ENCODE data around the gene WBP1. TPM values are rescaled to one million over a fixed set of nuclear protein-coding genes. Genes with fewer than 3 reads are reported as not detected.
A peak's percentile ranks its signal among the peaks of the same experiment; 100 is the strongest.
"Not testable (repeated sequence)": the region's sequence is repeated elsewhere in the genome, so short reads cannot be mapped to it uniquely, and the experiment has no call there.

The WBP1 gene
- total RNA-seq, 2 experiments from 2014 or later: 19.1 to 20.1 TPM

- no peak for DNase-seq
- H3K9me3 Mint-ChIP-seq: no peaks in the 10 kb centered on the region
- H3K4me1 Mint-ChIP-seq: peaks cover 49% of the 10 kb centered on the region
- H3K27ac Mint-ChIP-seq: peak overlapping the region; percentile 99
- H3K27me3 Mint-ChIP-seq: peaks cover 5% of the 10 kb centered on the region
- peak overlapping the region; percentile 98 for H3K4me3 Mint-ChIP-seq
- peaks cover 15% of the 10 kb centered on the region for H3K36me3 Mint-ChIP-seq
Measured at GRCh38 chr2:74458938-74459363, 713 bp downstream of the WBP1 start.

DNA sequence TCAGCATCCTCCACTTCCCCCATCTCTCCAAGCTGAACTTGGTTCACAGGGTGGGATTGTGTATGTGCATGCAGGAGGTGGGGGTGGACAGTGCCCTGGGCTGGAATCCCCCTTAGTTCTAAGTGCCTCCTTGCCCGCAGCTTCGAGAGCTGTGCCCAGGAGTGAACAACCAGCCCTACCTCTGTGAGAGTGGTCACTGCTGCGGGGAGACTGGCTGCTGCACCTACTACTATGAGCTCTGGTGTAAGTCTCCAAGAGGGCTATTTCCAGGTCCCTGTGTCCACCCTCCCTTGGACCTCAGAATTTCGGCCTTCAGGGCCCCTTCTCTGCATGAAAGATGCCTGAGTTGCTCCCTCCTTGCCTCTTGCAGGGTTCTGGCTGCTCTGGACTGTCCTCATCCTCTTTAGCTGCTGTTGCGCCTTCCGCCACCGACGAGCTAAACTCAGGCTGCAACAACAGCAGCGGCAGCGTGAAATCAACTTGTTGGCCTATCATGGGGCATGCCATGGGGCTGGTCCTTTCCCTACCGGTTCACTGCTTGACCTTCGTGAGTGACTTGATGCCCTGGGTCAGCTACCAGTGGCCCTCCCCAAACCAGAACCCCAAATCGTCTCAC lies 1.4 kb downstream of the WBP1 start:
- not testable (repeated sequence) for DNase-seq, H3K27ac Mint-ChIP-seq, H3K9me3 Mint-ChIP-seq, H3K27me3 Mint-ChIP-seq
- H3K36me3 Mint-ChIP-seq: peaks cover 17% of the 10 kb centered on the region
- peaks cover 48% of the 10 kb centered on the region for H3K4me1 Mint-ChIP-seq
- H3K4me3 Mint-ChIP-seq: peak overlapping the region; percentile 98

DNA sequence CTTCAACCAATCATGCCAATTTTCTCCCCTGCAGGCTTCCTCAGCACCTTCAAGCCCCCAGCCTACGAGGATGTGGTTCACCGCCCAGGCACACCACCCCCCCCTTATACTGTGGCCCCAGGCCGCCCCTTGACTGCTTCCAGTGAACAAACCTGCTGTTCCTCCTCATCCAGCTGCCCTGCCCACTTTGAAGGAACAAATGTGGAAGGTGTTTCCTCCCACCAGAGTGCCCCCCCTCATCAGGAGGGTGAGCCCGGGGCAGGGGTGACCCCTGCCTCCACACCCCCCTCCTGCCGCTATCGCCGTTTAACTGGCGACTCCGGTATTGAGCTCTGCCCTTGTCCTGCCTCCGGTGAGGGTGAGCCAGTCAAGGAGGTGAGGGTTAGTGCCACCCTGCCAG lies 1.9 kb downstream of the WBP1 start:
- peaks cover 14% of the 10 kb centered on the region for H3K36me3 Mint-ChIP-seq
- H3K9me3 Mint-ChIP-seq, DNase-seq, H3K27me3 Mint-ChIP-seq: not testable (repeated sequence)
- H3K4me1 Mint-ChIP-seq: peaks cover 47% of the 10 kb centered on the region
- H3K4me3 Mint-ChIP-seq: peak overlapping the region; percentile 98
- peak overlapping the region; percentile 34 for H3K27ac Mint-ChIP-seq

DNA sequence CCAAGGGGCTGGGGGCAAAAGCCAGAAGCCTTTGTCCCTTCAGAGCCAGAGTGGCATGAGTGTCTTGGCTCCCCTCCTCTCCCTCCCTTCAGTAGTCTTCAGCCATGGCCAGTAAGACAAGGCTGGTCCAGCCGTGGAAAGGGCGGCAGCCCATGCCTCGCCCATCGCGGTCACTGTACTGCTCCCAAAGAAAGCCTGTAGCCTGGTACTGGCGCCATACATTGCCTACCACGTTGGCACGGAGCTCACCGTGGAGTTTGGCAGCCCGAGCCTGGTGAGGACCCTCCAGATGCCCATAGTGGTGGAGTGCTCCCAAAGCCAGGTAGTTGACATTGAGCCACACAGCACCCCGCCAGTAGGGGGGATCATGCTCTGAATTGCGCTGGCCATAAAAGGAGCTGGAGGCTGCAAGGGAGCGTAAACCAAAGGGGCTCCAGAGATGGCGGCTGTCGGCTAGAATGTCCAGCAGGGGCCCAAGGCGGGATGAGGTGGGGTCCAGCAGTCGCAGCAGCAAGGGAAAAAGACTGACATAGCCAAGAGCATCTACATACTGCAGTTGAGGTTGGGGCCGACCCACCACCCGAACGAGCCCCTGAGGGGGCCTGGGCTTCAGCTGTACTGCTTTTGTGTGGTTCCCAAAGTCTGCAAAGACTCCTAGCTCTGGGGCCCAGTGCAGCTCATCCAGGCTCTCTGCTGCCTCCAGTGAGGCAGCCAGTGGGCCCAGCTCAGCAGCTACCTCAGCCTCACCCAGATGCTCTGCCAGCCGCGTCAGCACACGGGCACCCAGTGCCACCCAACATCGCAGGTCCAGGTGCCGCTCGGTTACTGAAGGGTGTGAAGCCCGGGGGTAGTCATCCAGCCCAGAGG lies 3.2 kb downstream of the WBP1 start:
- no peaks in the 10 kb centered on the region for H3K9me3 Mint-ChIP-seq
- peaks cover 8% of the 10 kb centered on the region for H3K36me3 Mint-ChIP-seq
- no peak overlapping the region for H3K4me3 Mint-ChIP-seq
- no peak overlapping the region for H3K27ac Mint-ChIP-seq
- peaks cover 5% of the 10 kb centered on the region for H3K27me3 Mint-ChIP-seq
- no peak for DNase-seq
- H3K4me1 Mint-ChIP-seq: peaks cover 35% of the 10 kb centered on the region

DNA sequence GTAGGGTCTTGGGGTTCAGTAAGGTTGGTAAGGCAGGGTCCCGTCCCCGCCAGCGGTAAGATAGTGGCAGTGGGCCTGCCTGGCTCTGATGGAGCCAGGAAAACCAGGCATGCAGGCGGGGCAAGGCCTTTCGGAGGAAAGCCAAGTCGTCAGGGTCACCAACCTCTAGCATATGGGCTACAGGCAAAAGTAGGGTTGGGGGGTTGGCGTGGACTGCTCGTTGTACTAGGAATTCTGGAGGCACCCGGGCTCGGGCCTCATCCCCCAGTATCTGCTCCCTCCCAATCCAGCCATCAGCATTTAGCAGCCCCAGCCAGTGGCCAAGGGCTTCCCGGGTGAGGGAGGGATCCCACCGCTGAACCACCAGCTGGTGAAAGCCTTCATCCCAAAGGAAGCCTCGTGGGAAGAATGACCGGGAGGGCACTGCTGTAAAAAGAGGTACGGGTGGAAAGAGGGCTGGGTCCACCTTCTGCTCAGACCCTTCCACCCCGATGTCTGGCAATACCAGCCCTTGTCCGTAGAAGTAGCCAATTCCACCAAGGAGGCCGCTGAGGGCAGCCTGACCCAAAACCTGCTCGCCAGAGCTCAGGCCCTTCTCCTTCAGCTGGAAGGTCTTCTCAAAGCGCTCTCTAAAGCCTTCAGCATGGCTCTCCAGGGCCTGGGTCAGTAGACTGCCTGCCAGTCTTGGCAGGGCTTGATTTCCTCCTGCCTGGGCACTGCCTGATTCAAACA lies 4.0 kb downstream of the WBP1 start:
- Mint-ChIP-seq H3K36me3 (peaks cover 6% of the 10 kb centered on the region), H3K27ac (no peak overlapping the region), H3K9me3 (no peaks in the 10 kb centered on the region), H3K4me3 (no peak overlapping the region), H3K27me3 (peaks cover 5% of the 10 kb centered on the region), H3K4me1 (peaks cover 30% of the 10 kb centered on the region)
- no peak for DNase-seq

- no peak overlapping the region for H3K27ac Mint-ChIP-seq
- peaks cover 30% of the 10 kb centered on the region for H3K4me1 Mint-ChIP-seq
- peaks cover 4% of the 10 kb centered on the region for H3K36me3 Mint-ChIP-seq
- DNase-seq: no peak
- peaks cover 5% of the 10 kb centered on the region for H3K27me3 Mint-ChIP-seq
- H3K9me3 Mint-ChIP-seq: no peaks in the 10 kb centered on the region
- no peak overlapping the region for H3K4me3 Mint-ChIP-seq
Measured at GRCh38 chr2:74462786-74463105, 4.5 kb downstream of the WBP1 start.

DNA sequence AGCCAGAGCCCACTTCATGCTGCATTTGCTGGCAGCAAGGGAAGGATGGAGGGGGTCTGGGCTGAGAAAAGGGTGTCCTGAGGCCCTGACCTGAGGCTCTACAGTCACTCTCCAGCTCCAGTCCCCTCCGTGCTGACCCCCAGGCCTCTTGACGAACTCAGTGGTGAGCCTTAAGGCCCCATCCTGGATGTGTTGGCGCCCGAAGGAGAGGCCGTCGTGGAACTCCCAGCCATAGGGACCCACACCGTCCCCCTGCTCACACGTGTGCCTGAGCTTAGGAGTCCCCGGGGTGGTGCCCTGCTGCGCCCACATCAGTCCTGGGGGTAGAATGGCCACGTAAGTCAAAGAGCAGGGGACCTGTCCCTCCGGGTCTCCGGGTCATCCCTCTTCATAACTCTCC lies 6.2 kb downstream of the WBP1 start:
- Mint-ChIP-seq H3K4me1 (peaks cover 19% of the 10 kb centered on the region), H3K9me3 (no peaks in the 10 kb centered on the region), H3K27ac (peak overlapping the region; percentile 84), H3K36me3 (peaks cover 4% of the 10 kb centered on the region), H3K27me3 (no peaks in the 10 kb centered on the region), H3K4me3 (peak overlapping the region; percentile 98)
- DNase-seq: no peak

DNA sequence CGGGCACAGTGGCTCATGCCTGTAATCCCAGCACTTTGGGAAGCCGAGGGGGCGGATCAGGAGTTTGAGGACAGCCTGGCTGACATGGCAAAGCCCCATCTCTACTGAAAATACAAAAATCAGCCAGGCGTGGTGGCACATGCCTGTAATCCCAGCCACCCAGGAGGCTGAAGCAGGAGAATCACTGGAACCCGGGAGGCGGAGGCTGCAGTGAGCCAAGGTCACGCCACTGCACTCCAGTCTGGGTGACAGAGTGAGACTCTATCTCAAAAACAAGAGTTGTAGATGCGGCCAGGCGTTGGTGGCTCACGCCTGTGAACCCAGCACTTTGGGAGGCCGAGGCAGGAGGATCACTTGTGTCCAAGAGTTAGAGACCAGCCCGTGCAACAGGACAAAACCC lies 12.5 kb downstream of the WBP1 start:
- DNase-seq: not testable (repeated sequence)
- Mint-ChIP-seq H3K27ac (peak overlapping the region; percentile 55), H3K36me3 (peaks cover 26% of the 10 kb centered on the region)

DNA sequence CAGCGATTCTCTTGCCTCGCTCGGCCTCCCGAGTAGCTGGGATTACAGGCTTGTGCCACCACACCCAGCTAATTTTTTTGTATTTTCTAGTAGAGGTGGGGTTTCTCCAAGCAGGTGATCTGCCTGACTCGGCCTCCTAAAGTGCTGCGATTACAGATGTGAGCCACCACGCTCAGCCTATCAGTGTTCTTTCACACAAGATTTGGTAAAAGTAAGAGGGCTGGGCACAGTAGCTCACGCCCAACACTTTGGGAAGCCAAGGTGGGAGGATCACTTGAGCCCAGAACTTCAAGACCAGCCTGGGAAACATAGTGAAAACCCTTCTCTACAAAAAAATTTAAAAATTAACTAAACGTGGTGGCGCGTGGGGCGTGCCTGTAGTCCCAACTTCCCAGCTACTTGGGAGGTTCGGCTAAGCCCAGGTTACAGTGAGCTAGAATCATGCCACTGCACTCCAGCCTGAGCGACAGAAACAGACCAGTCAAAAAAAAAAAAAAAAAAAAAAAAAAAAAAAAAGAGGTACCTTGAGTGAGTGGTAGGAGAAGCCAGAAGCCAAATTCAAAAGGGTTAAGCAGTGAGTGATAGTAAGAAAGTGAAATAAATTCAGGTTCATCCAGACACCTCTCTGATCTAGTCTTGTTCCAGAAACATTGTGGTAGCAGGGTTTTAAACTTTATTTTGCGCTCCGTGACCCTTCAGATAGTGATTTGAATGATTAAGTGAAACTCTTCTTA lies 13.3 kb downstream of the WBP1 start:
- H3K36me3 Mint-ChIP-seq: peaks cover 26% of the 10 kb centered on the region
- H3K9me3 Mint-ChIP-seq: no peaks in the 10 kb centered on the region
- H3K4me1 Mint-ChIP-seq: peaks cover 9% of the 10 kb centered on the region
- H3K27me3 Mint-ChIP-seq: no peaks in the 10 kb centered on the region
- DNase-seq: no peak
- peak overlapping the region; percentile 98 for H3K4me3 Mint-ChIP-seq
- peak overlapping the region; percentile 97 for H3K27ac Mint-ChIP-seq

More for the DNA sequence above, 12.5 kb downstream of the WBP1 start:
- H3K4me3 Mint-ChIP-seq: peak overlapping the region; percentile 44
- not testable (repeated sequence) for H3K27me3 Mint-ChIP-seq, H3K4me1 Mint-ChIP-seq, H3K9me3 Mint-ChIP-seq

- Mint-ChIP-seq H3K9me3 (no peaks in the 10 kb centered on the region), H3K4me3 (peak within 1 kb of the TSS; percentile 98), H3K36me3 (peaks cover 29% of the 10 kb centered on the region), H3K27me3 (no peaks in the 10 kb centered on the region), H3K27ac (peak within 1 kb of the TSS; percentile 97), H3K4me1 (peaks cover 6% of the 10 kb centered on the region)
- DNase-seq: peak; percentile 95
Measured at GRCh38 chr2:74472086-74472944, 14.1 kb downstream of the WBP1 start, which contains the start of gene MRPL53. TSS of gene MRPL53 (minus strand) at chr2:74472680. CDS start at chr2:74472660, 20 bp downstream.

- Mint-ChIP-seq H3K27ac (peak overlapping the region; percentile 97), H3K36me3 (peaks cover 29% of the 10 kb centered on the region), H3K9me3 (no peaks in the 10 kb centered on the region), H3K4me3 (peak overlapping the region; percentile 98), H3K27me3 (no peaks in the 10 kb centered on the region), H3K4me1 (peaks cover 6% of the 10 kb centered on the region)
- DNase-seq: no peak
Measured at GRCh38 chr2:74472945-74473258, 14.7 kb downstream of the WBP1 start.

DNA sequence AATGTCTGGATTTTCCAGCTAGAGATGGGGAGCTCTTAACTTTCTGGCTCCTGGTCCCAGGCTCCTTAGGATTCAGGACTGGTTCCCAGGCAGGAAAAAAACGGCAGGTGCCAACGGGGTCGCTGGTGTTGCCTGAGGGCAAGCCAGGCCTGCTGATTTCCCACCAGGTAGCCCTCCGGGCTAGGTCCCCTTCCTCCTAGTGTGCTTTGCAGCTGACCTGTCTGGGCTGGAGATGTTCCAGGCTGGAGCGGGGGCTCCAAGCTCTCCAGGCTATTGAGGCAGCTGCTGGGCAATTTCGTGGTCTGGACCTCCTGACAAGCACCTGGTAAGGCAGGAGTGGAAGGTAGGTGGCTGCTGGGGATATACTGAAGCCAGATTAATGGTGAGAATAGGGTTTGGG lies 16.2 kb downstream of the WBP1 start:
- no peak for DNase-seq
- Mint-ChIP-seq H3K4me1 (peaks cover 6% of the 10 kb centered on the region), H3K36me3 (peaks cover 32% of the 10 kb centered on the region), H3K4me3 (no peak overlapping the region), H3K27ac (no peak overlapping the region), H3K9me3 (no peaks in the 10 kb centered on the region), H3K27me3 (no peaks in the 10 kb centered on the region)

DNA sequence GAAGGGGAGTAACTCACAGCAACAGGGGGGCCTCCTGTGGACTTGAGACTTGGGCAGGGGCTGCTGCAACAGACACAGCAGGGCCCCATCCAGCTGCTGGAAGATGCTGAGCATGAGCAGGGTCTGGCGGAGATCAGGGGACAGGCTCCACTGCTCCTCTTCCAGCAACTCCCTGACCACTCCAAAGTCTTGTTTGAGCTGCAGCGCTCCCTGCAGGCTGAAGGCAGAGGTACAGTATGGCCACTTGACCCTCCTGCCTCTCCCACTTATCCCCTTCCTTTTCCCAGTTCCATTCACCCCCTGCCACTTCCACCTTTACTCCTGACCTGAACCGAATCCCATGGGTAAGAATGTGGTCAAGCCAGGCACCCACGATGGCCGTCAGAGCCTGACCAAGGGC lies 16.7 kb downstream of the WBP1 start:
- H3K27ac Mint-ChIP-seq: no peak overlapping the region
- DNase-seq: no peak
- H3K4me1 Mint-ChIP-seq: peaks cover 7% of the 10 kb centered on the region
- no peaks in the 10 kb centered on the region for H3K9me3 Mint-ChIP-seq
- H3K36me3 Mint-ChIP-seq: peaks cover 30% of the 10 kb centered on the region
- H3K4me3 Mint-ChIP-seq: no peak overlapping the region
- no peaks in the 10 kb centered on the region for H3K27me3 Mint-ChIP-seq

GRCh38 chr2:74481431-74481830 lies 23.2 kb downstream of the WBP1 start:
- Mint-ChIP-seq H3K27ac (no peak overlapping the region), H3K4me3 (peak overlapping the region; percentile 99), H3K36me3 (peaks cover 27% of the 10 kb centered on the region), H3K9me3 (no peaks in the 10 kb centered on the region), H3K27me3 (no peaks in the 10 kb centered on the region), H3K4me1 (peaks cover 27% of the 10 kb centered on the region)
- DNase-seq: no peak
